ENCODE results near the gene NFIC.

The NFIC gene

DNA sequence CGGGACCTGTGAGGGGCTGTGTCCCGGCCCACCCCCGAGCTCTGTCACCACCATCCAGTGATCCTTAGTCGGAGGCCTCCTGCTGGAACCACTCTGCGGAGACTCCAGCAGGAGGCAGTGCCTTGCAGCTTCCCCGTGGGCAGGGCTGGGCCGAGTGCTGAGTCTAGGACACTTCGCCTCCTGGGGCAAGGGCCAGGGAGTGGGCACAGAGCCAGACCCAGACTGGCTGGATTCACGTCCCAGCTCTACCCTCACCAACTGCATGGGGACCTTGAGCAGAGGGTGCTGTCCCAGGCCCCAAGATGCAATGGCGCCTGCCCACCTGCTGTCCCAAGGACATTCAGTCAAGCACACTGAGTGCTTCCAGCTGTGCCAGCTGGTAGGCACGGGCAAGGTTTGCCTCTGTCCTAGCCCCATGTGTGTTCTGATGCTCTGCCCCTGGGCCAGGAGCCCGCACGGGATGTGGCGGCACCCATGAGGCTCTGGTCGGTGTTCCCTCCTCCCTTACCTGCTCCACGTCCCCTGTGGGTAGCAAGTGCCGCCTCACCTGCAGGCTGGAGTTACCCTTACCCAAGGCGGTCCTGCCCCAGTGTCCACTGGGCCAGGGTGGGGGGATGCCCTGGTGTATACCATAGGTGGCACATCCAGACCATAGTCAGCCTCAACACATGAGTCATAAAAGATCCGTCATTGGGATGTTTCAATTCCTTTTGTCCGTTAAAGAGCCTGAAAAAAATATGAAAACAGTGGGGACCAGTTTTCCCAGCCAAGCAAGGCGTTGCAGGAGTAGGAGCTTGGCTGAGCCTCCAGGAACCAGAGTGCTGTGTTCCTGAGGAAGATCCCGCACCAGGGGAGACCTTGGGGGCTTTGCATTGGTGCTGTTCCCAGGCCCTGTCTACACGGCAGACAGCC, 147.1 kb downstream of the NFIC start:
- Histone ChIP-seq H3K27me3 (ENCODE audit: insufficient read depth, low read length) (no peaks in the 10 kb centered on the region), H3K9me3 (ENCODE audit: insufficient read depth, low read depth, low read length) (no peaks in the 10 kb centered on the region), H3K27ac (ENCODE audit: low read depth, low read length) (no peak overlapping the region), H3K9ac (ENCODE audit: low read depth, low read length) (no peak overlapping the region; the same call in 1 of the 2 replicates), H3K4me1 (ENCODE audit: insufficient read depth, low read length) (peaks cover 8% of the 10 kb centered on the region), H3K36me3 (ENCODE audit: insufficient read depth, low read length) (peaks cover 19% of the 10 kb centered on the region; the same call in 1 of the 2 replicates), H3K4me3 (ENCODE audit: low read length) (no peak overlapping the region)
- WGBS: 93% methylated on average over 23 of the region's 23 CpGs

DNA sequence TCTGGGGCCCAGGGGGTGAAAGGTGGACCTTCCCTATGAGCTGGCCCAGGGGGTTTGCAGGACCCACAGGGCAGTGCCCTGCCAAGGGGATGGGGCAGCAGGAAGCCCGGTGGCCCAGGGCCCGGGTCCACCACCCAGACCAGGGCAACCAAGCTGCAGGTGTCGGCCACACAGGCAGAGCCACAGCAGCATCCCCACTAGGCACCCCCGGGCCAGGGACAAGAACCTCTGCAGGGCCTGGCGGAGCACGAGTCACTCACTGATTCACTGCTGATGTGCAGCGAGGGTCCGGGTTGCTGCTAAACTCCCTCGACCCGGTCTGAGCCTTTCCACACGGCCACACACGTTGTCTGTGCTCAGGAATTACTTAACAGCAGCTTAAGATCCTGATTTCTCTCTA, 148.5 kb downstream of the NFIC start:
- WGBS: 89% methylated on average over 12 of the region's 12 CpGs
- H3K27me3 ChIP-seq (ENCODE audit: insufficient read depth, low read length): no peaks in the 10 kb centered on the region
- peaks cover 19% of the 10 kb centered on the region for H3K4me1 ChIP-seq (ENCODE audit: insufficient read depth, low read length)
- no peak overlapping the region for H3K9ac ChIP-seq (ENCODE audit: low read depth, low read length)
- H3K27ac ChIP-seq (ENCODE audit: low read depth, low read length): no peak overlapping the region
- no peaks in the 10 kb centered on the region for H3K9me3 ChIP-seq (ENCODE audit: insufficient read depth, low read depth, low read length)
- 0 out of 2 replicates have a peak, but pooled peaks cover 8% of the 10 kb centered on the region for H3K36me3 ChIP-seq (ENCODE audit: insufficient read depth, low read length)
- no peak overlapping the region for H3K4me3 ChIP-seq (ENCODE audit: low read length)

DNA sequence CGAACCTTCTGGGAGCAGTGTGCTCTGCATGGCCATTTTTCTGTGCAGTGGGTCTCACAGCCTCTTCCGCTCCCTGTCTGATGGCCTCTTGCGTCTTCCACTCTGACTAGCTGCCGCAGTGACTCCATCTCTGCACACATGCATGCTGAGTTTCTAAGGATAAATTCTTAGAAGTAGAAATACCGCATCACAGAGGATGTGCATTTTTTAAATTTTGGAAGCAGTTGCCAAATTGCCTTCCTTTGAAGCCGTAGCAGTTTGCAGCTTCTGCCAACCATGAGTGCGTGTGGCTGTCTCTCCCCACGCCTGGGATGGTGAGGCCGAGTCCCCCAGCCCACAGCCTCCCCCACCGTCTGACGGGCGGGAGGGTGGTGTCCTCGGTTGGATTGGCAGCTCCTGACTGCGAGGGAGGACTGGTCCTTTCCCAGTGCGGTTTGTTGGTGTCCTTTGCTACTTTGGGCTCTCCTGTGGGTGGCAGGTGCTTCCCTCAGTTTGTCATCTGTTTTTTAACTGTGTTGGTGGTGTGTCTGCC, 149.6 kb downstream of the NFIC start:
- Histone ChIP-seq H3K27me3 (ENCODE audit: insufficient read depth, low read length) (no peaks in the 10 kb centered on the region), H3K36me3 (ENCODE audit: insufficient read depth, low read length) (peaks cover 4% of the 10 kb centered on the region; the same call in 1 of the 2 replicates), H3K27ac (ENCODE audit: low read depth, low read length) (no peak overlapping the region), H3K9me3 (ENCODE audit: insufficient read depth, low read depth, low read length) (no peaks in the 10 kb centered on the region), H3K9ac (ENCODE audit: low read depth, low read length) (no peak overlapping the region), H3K4me1 (ENCODE audit: insufficient read depth, low read length) (peaks cover 19% of the 10 kb centered on the region), H3K4me3 (ENCODE audit: low read length) (no peak overlapping the region)
- 89% methylated on average over 15 of the region's 15 CpGs for WGBS

GRCh38 chr19:3516675-3517207, 150.4 kb downstream of the NFIC start:
- 92% methylated on average over 15 of the region's 15 CpGs for WGBS
- H3K27ac ChIP-seq (ENCODE audit: low read depth, low read length): no peak overlapping the region
- no peak overlapping the region for H3K9ac ChIP-seq (ENCODE audit: low read depth, low read length)
- H3K4me3 ChIP-seq (ENCODE audit: low read length): no peak overlapping the region
- no peaks in the 10 kb centered on the region for H3K9me3 ChIP-seq (ENCODE audit: insufficient read depth, low read depth, low read length)
- H3K27me3 ChIP-seq (ENCODE audit: insufficient read depth, low read length): no peaks in the 10 kb centered on the region
- H3K4me1 ChIP-seq (ENCODE audit: insufficient read depth, low read length): peaks cover 19% of the 10 kb centered on the region
- peaks cover 4% of the 10 kb centered on the region; the same call in 1 of the 2 replicates for H3K36me3 ChIP-seq (ENCODE audit: insufficient read depth, low read length)

GRCh38 chr19:3517638-3518037, 151.3 kb downstream of the NFIC start:
- peak overlapping the region; percentile 54; the same call in 1 of the 2 replicates for H3K27ac ChIP-seq (ENCODE audit: low read depth, low read length)
- 94% methylated on average over 2 of the region's 2 CpGs for WGBS

GRCh38 chr19:3518255-3518654, 151.9 kb downstream of the NFIC start:
- Histone ChIP-seq H3K36me3 (ENCODE audit: insufficient read depth, low read length) (peaks cover 6% of the 10 kb centered on the region), H3K27me3 (ENCODE audit: insufficient read depth, low read length) (no peaks in the 10 kb centered on the region), H3K4me1 (ENCODE audit: insufficient read depth, low read length) (peaks cover 19% of the 10 kb centered on the region), H3K9me3 (ENCODE audit: insufficient read depth, low read depth, low read length) (no peaks in the 10 kb centered on the region), H3K27ac (ENCODE audit: low read depth, low read length) (peak overlapping the region; percentile 54), H3K4me3 (ENCODE audit: low read length) (peak overlapping the region; percentile 5; the same call in 1 of the 2 replicates), H3K9ac (ENCODE audit: low read depth, low read length) (peak overlapping the region; percentile 23; the same call in 1 of the 2 replicates)
- 55% methylated on average over 10 of the region's 10 CpGs for WGBS

More at GRCh38 chr19:3517638-3518037, 151.3 kb downstream of the NFIC start:
- Histone ChIP-seq H3K36me3 (ENCODE audit: insufficient read depth, low read length) (peaks cover 4% of the 10 kb centered on the region; the same call in 1 of the 2 replicates), H3K4me1 (ENCODE audit: insufficient read depth, low read length) (peaks cover 19% of the 10 kb centered on the region), H3K27me3 (ENCODE audit: insufficient read depth, low read length) (no peaks in the 10 kb centered on the region), H3K9me3 (ENCODE audit: insufficient read depth, low read depth, low read length) (no peaks in the 10 kb centered on the region), H3K9ac (ENCODE audit: low read depth, low read length) (no peak overlapping the region), H3K4me3 (ENCODE audit: low read length) (no peak overlapping the region)

GRCh38 chr19:3518659-3519058, 152.3 kb downstream of the NFIC start:
- H3K27ac ChIP-seq (ENCODE audit: low read depth, low read length): peak overlapping the region; percentile 54
- peak overlapping the region; percentile 5; the same call in 1 of the 2 replicates for H3K4me3 ChIP-seq (ENCODE audit: low read length)
- WGBS: 90% methylated on average over 2 of the region's 2 CpGs
- peaks cover 10% of the 10 kb centered on the region for H3K36me3 ChIP-seq (ENCODE audit: insufficient read depth, low read length)
- peaks cover 19% of the 10 kb centered on the region for H3K4me1 ChIP-seq (ENCODE audit: insufficient read depth, low read length)
- H3K9ac ChIP-seq (ENCODE audit: low read depth, low read length): peak overlapping the region; percentile 23; the same call in 1 of the 2 replicates
- H3K9me3 ChIP-seq (ENCODE audit: insufficient read depth, low read depth, low read length): no peaks in the 10 kb centered on the region
- no peaks in the 10 kb centered on the region for H3K27me3 ChIP-seq (ENCODE audit: insufficient read depth, low read length)
